GM13976 (cell line): ENCODE measurements around the gene MVD.
A peak's percentile ranks its signal among the peaks of the same experiment; 100 is the strongest.

ENCODE experiments used
- DNase-seq: peaks from one replicate; pipeline ENCODE4 v3.0.0; 2012; ENCODE audit warnings: low spot score
- in situ Hi-C: fragments of 300-500 bp; cut with MboI; formaldehyde crosslinking; loops from one replicate; pipeline ENCODE4 v1.12.0; 2022; ENCODE audit warnings: low sequenced_read_pairs, mixed read lengths, inconsistent platforms; ENCODE audit not compliant: unreplicated experiment
- TF ChIP-seq, protein P1 (sequence below): IDR thresholded peaks from 2 replicates; pipeline ENCODE4 v1.5.1; 2012; ENCODE audit warnings: borderline replicate concordance, mild to moderate bottlenecking; ENCODE audit not compliant: insufficient read depth; ENCODE audit errors: extremely low read depth, missing control alignments, control extremely low read depth

The MVD gene

GRCh38 chr16:88634994-88635670 is 27.8 kb downstream of the MVD start:
- in situ Hi-C loops = no loop called here
- peak; percentile 64 for DNase-seq
- TF ChIP-seq, protein P1, sequence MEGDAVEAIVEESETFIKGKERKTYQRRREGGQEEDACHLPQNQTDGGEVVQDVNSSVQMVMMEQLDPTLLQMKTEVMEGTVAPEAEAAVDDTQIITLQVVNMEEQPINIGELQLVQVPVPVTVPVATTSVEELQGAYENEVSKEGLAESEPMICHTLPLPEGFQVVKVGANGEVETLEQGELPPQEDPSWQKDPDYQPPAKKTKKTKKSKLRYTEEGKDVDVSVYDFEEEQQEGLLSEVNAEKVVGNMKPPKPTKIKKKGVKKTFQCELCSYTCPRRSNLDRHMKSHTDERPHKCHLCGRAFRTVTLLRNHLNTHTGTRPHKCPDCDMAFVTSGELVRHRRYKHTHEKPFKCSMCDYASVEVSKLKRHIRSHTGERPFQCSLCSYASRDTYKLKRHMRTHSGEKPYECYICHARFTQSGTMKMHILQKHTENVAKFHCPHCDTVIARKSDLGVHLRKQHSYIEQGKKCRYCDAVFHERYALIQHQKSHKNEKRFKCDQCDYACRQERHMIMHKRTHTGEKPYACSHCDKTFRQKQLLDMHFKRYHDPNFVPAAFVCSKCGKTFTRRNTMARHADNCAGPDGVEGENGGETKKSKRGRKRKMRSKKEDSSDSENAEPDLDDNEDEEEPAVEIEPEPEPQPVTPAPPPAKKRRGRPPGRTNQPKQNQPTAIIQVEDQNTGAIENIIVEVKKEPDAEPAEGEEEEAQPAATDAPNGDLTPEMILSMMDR = no peak

DNA sequence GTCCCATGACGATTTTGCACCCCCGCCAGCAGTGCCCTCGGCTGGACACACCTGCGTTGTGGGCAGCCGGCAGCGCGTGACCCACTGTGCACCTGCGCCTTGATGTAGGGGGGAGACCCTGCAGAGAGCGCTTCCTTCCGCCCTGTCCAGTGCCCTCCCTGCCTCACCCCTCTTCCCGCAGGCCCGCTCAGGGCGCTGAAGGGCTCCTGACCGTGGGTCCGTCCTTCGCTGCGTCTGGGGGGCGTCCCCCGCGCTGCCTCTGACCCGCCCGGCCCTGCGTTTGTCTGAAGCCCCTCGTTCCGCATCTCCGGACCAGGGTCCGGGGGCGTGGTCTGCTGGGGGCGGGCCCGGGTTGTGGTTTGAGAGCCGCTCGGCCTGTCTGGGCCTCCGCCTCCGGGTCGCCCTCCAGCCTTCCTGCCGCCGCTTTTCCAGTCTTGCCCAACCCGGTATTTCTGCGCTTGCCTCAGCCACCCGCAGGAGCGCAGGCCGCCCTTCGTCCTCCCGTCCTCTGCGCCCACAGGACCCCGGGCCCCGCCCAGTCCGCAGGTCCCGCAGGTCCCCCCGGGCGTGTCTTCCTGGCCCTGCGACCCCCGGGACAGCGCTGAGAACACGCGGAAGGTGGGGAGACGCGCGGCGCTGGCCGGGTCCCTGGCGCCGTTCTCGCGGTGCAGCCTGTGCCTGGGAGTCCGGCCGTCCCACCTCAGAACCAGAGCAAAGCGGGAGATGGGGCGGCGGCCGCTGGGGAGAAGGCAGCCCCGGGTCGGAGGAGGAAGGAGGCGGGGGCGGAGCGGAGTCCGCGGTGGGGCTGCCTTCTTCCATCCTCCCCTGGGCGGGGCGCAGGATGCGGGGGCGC is 28.5 kb downstream of the MVD start:
- in situ Hi-C loops = no loop called here
- DNase-seq = peak; percentile 88

DNA sequence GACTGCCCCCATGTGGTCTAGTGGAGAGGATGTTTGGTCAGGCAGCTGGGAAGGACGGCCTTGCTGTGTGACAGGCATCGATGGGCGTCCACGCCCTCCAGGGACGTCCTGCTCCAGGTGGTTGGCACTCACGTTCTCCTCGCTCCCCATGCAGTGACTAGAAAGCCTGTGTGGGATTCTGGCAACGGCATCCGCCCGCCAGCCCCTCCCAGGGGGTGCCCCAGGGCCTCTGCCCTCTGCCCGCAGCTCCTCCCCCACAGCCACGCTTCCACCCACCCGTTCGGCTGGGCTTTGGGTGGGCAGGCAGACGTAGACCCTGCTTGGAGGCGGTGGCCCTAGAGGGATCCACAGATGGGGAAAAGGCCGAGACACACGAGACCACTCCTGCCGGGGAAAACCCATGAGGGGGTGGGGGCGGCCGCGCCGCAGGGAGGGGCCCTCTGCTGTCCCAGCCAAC is 29.2 kb downstream of the MVD start:
- in situ Hi-C loops = no loop called here

More for the DNA sequence above, 28.5 kb downstream of the MVD start:
- TF ChIP-seq, protein P1 = no peak

DNA sequence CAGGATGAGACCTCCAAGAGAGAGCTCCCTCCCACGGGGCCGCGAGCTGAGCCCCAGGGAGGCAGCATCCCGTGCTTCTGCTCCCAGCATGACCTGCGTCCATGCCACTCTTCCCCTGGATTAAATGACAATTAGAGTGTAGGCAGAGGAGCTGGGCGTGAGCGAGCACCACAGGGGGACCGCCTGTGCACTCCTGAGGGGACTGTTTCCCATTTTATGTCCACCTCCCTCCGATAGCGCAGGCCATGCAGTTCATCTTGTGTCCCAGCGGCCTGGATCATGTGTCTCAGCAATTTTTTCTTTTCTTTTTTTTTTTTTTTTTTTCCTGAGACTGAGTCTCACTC is 30.3 kb downstream of the MVD start:
- TF ChIP-seq, protein P1 = no peak
- DNase-seq = no peak
- in situ Hi-C loops = no loop called here

More for the DNA sequence above, 29.2 kb downstream of the MVD start:
- DNase-seq = peak; percentile 89
- TF ChIP-seq, protein P1 = peak; percentile 60

DNA sequence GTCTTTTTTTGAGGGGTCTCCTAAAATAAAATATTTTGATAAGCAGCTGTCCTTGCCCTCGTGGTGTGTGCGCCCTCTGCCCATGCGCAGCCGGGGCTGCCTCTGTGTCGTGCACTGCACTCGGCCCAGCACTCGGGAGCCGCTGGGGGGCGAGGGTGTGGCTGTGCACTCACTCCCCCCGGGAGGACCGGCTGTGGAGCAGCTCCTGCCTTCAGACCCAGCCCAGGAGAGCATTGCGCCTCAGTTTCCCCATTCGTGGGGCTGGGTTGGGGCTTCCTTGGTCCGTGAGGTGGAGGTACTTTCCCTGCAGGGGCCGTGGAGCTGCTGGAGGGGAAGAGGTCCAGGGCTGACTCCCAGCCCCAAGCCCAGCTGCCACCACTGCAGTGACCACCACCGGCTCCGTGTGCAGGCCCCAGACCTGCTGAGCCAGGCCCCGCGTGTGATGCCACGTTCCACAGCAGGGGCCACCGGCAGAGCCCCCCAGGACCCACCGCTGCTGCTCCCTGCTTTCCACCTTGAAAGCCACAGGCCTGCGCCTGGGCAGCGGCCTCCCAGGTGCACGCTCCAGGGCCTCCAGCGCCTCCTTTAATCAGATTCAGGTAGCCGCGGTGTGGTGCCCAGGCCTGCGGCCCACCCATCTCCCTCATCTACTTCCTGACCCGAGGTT is 30.8 kb downstream of the MVD start:
- in situ Hi-C loops = no loop called here
- DNase-seq = no peak
- TF ChIP-seq, protein P1 = no peak

DNA sequence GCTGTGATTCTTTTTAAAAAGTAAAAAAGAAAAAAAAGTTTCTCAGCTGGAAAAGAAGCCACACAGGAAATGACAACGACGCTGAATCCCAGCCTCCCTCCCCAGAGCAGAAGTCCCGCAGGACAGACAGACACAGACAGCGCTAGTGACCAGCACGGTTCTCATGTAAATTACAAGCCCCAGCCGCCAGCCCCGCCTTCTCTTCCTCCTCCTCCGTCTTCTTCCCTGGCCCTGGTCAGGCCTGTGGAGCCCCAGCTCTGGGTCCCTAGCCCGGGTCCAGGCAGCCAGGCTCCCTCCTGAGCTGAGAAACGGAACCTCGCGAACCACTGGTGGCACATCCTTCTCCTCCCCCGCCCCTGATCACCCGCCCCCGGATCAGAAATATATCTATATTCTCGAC is 31.5 kb downstream of the MVD start:
- TF ChIP-seq, protein P1 = no peak
- in situ Hi-C loops = no loop called here
- no peak for DNase-seq
